Stimulated activated CD8-positive, alpha-beta memory T cell treated with anti-CD3 and anti-CD28 coated beads, Interleukin-12 subunit alpha, Interleukin-12 subunit beta, amount 100 ng/mL, for 24 hours (primary cell): ENCODE data around the gene PSMB3.

Source experiments
- DNase-seq: peaks from one replicate; pipeline ENCODE4 v3.0.0-alpha.2; 2020; ENCODE audit errors: extremely low read depth

PSMB3 gene

DNA sequence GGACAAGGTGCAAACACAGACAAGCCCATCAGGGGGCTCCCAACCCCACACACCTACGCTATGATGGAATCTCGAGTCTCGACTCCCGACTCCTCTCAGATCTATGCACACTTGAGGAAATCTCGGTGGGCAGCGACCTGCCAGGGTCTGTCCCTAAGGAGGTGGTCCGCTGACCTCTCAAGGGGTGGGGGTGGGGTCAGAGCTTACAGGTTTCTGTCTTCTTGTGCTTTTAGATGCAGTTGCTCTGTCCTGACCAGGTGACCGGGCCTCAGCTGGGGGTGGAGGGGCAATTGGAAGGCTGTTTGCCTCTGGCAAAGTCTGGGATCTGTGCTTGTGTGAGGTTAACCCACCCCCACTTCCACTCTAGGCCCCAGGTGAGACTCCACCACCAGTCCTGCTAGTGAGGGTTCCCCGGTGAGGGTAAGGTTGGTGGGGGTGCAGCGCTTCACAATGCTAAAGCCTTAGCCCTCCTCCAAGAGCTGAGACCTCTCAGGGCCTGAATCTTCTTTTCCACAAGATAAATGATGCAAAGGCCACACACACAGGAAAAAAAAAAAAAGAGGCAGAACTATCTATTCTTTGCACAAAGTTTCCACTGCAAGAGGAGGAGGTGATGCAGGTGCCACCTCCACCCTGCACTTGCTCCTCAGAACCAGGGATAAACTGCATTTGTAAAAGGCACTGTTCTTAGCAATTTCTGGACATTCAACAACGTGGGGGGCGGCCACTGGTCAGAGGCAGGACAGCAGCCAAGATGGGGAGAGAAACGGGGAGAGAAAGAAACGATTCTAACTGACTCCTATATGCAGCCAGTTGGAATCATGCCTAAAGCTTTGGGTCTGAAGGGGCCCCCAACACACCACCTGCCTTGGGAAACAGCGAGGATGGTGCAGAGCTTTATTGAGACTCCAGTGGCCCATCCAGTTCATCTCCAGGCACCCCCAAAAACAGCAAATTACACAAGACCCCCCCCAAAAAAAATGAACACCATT is 18.3 kb upstream of the PSMB3 start:
- DNase-seq: no peak

GRCh38 chr17:38735161-38735997 is 17.2 kb upstream of the PSMB3 start:
- peak; percentile 55 for DNase-seq

DNA sequence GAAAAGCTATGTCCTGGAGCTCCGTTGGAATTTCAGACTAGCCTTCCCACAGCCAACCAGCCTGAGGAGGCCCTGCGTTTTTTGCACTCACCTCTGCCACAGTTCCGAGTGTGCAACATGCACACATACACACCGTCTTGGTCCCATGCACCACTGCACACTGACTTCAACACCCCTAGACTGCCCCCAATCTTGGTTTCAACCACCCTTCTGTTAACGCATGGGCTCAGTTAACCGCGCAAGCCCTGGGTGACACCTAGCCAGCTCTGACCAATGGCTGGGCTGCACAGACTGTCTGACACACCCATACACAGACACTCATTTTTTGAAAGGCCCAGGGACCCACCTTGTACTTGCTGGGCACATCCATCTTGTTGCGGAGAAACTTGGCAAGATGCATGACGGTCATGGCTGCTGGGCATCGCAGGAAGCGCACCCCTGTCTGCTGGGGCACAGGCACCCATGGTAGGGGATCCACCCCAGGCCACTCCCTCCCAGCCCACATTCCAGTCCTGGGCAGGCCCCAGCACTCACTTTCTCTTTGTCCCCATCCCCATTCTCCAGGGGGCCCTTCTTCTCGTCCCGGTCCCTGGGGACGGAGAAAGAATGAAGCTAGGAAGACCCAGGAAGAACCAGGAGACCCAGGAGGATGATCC is 14.4 kb upstream of the PSMB3 start:
- no peak for DNase-seq

DNA sequence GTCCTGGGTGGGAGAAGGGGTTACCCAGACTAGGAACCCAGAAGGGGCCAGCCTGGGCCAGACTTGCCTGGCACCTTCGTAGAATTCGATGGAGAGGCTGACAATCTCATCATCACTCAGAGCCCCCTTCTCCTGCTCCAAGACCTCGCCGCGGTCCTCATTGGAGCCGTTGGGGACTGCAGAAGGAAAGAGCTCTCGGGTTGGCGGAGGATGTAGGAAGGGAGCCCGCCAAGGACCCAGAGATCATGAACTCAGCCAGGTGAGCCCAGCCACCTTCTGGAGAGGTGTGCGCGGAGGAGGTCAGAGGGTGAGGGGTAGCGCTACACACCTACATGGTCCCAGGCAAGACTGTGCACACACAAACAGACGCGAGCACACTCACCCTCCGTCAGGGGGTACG is 13.9 kb upstream of the PSMB3 start:
- no peak for DNase-seq

- no peak for DNase-seq
Observed at GRCh38 chr17:38739305-38739704, 13.2 kb upstream of the PSMB3 start.

DNA sequence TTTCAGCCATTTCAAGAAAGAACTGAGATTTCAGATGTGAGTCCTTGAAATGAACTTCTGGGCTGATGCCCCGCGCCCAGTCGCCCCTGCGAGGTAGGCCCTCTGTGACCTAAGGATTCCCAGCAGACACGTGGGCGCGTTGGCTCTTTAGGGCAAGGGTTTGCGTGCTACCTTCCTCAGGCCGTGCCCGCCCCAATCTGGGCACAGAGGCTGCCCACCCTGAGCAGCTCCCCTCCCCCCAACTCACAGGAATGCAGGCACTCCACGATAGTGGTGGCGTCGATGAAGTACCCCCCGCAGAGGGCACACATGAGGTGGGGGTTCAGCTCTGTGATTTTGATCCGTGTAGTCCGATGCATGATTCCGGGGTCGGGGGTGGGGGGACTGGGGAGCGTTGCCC is 12.5 kb upstream of the PSMB3 start:
- no peak for DNase-seq

- DNase-seq: no peak
Observed at GRCh38 chr17:38740806-38741205, 11.7 kb upstream of the PSMB3 start.

DNA sequence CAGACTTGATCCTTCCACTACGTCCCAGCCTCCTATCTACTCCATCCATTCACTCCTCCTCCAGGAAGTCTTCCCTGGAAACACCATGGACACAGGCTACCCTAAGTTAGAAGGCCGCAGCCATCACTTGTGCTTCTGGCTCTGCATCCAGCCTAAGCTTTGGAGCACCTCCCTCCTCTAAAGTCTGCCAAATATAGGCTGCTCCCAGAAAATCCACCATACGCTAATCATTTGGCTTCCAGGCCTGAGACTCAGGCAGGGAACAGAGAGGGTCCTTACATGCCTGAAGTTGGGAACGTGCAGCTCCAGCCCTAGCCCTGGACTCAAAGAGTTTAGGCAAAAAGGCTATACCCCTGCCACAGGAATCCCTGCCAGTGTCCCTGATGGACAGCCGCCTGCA is 11.1 kb upstream of the PSMB3 start:
- DNase-seq: no peak

- no peak for DNase-seq
Observed at GRCh38 chr17:38741921-38742410, 10.6 kb upstream of the PSMB3 start.

GRCh38 chr17:38742411-38743308 is 9.9 kb upstream of the PSMB3 start:
- no peak for DNase-seq

DNA sequence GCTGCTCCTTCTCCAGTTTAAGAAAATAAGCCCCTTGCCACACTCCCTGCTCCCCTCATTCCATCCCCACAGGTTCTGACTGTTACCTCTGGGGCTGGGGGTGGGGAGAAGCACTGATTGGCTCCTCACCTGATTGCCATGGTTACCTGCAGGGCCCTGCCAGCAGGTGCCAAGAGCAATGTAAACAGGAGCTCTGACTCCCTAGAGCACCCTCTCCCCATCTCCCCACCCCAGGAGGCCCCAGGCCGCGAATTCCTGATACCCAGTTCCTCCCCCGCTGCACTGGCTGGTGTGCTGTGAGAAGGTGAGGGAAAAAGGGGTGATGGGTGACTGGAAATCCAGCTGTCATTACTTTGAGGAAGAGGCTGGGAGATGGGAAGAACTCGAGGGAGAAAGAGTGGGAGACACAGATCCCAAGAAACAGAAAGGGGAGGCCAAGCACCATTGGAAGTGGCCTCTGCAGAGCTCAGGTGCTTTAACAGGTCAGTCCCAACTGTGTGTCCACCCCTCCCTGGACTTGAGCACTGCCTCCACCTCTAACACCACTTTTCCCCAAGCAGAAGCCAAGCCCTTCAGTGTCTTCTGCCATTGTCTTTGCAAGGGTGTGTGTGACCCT is 8.9 kb upstream of the PSMB3 start:
- DNase-seq: no peak

GRCh38 chr17:38745545-38745944 is 7.0 kb upstream of the PSMB3 start:
- DNase-seq: no peak

- no peak for DNase-seq
Observed at GRCh38 chr17:38746004-38746848, 6.3 kb upstream of the PSMB3 start.

DNA sequence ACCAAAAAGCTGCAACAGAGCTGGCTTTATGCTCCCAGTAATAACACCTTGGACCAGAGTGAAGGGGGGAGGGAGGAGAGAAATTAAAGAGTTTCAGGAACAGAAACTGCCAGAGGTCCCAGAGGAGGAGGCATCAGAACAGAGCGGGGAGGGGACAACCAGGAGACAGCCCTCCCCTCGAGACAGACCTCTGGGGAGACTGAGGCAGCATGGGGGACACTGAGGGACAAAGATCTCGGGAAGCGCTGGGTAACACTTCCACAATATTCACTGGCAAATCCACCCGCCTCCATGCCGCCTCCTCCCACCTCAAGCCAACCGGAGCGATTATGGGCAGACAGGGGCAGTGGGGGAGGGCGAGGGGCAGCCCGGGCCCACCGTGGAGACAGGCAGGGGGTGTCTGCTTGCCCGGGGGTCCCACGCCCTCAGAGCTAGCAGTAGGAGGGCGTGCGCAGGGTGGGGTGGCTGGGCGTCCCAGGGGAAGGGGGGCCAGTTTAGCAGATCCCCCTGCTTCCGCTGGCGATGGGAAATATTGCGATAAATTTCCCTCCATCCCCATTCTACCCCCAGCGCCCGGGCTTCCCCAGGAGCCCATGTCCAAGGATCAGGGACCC is 5.6 kb upstream of the PSMB3 start:
- no peak for DNase-seq

GRCh38 chr17:38747463-38748148 is 4.9 kb upstream of the PSMB3 start:
- no peak for DNase-seq

DNA sequence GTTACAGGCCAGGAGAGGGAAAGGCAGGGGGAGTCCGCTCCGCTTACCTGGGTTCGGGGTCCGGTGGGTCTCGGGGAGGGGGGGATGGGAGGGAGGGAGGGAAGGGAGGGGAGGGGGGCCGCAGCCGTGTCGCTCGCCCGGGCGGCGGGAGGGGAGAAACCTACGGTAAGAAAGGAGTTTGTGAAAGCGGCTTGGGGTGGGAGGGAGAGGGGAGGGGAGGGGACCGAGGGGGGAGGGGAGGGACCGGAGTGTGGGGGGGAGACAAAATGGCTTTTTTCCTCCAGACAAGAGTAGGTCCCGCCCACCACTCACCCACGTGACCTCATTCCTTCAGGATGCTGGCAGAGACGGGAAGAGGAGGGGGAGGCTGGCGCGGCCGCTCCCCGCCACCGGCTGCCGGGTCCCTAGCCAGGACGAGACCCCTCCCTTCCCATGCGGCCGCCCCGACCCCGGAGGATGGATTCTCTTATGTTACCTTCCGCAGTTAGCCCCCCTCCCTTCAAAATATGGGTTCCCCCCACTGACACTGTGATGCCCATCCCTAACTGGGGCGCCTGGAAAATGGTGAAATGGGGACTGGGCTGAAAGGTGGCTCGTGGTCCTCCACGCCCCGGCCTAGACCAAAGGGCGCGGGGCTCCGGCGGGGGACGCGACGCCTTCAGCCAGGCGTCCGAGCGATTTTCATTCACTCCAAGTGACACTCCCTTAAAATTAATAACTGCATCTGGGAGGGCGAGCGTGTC is 4.2 kb upstream of the PSMB3 start, which contains the start of gene PCGF2:
TSS of gene PCGF2 (minus strand) at position 188 of the 743 bp plus-strand sequence. CDS start 7,934 bp downstream, outside the sequence.
- DNase-seq: no peak

DNA sequence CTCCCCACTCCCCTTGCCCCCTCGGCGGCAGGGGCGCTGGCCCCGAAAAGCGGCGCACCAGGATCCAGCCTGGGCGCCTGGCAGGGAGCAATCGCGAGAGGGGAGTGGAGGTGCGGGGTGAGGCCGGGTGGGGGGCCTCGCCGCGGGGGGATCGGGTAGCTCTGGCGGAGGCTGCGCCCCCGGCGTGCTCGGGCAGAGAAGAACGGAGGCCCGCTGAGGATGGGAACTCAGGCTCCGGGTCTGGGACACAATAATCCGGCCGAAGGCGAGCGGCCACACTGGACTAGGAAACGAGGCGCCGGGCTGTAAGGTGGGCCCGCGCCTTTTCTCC is 3.7 kb upstream of the PSMB3 start:
- no peak for DNase-seq
